ENCODE measurements around the gene C1QTNF4.
"Not testable (repeated sequence)": the region's sequence is repeated elsewhere in the genome, so short reads cannot be mapped to it uniquely, and the experiment has no call there.

Gene C1QTNF4

GRCh38 chr11:47553406-47553743 lies 40.8 kb downstream of the C1QTNF4 start:
- Histone ChIP-seq H3K27ac (ENCODE audit: low read depth in 2 of 2, low read length in 2 of 2) (peak overlapping the region; percentile 18 to 96), H3K9me3 (ENCODE audit: control insufficient read depth in 2 of 2, low read length in 2 of 2) (no peaks in the 10 kb centered on the region), H3K4me3 (ENCODE audit: low read length in 2 of 2) (peak overlapping the region; percentile 76 to 86), H3K27me3 (ENCODE audit: control insufficient read depth in 2 of 2, insufficient read depth in 2 of 2, low read length in 2 of 2) (no peaks in the 10 kb centered on the region), H3K4me1 (ENCODE audit: control insufficient read depth in 2 of 2, insufficient read depth in 2 of 2, low read length in 2 of 2) (peaks cover 14 to 20% of the 10 kb centered on the region in 2 donors), H3K9ac (ENCODE audit: low read depth in 1 of 2, low read length in 2 of 2) (peak overlapping the region; percentile 61 to 84), H3K36me3 (ENCODE audit: control insufficient read depth in 2 of 2, insufficient read depth in 2 of 2, low read length in 2 of 2) (no peaks in the 10 kb centered on the region)

GRCh38 chr11:47552566-47553405 lies 41.4 kb downstream of the C1QTNF4 start, which contains the start of gene CELF1:
TSS of gene CELF1 (minus strand) at chr11:47553132. CDS start at chr11:47499523, 53,609 bp downstream.
- Histone ChIP-seq H3K27ac (ENCODE audit: low read depth in 2 of 2, low read length in 2 of 2) (peak within 1 kb of the TSS; percentile 92 to 96), H3K27me3 (ENCODE audit: control insufficient read depth in 2 of 2, insufficient read depth in 2 of 2, low read length in 2 of 2) (no peaks in the 10 kb centered on the region), H3K4me1 (ENCODE audit: control insufficient read depth in 2 of 2, insufficient read depth in 2 of 2, low read length in 2 of 2) (peaks cover 14 to 20% of the 10 kb centered on the region in 2 donors), H3K9me3 (ENCODE audit: control insufficient read depth in 2 of 2, low read length in 2 of 2) (no peaks in the 10 kb centered on the region), H3K9ac (ENCODE audit: low read depth in 1 of 2, low read length in 2 of 2) (peak within 1 kb of the TSS; percentile 85 to 94), H3K36me3 (ENCODE audit: control insufficient read depth in 2 of 2, insufficient read depth in 2 of 2, low read length in 2 of 2) (no peaks in the 10 kb centered on the region), H3K4me3 (ENCODE audit: low read length in 2 of 2) (peak within 1 kb of the TSS; percentile 86 to 92)

GRCh38 chr11:47552056-47552565 lies 42.1 kb downstream of the C1QTNF4 start:
- H3K4me1 ChIP-seq (ENCODE audit: control insufficient read depth in 2 of 2, insufficient read depth in 2 of 2, low read length in 2 of 2), result peaks cover 14 to 22% of the 10 kb centered on the region in 2 donors
- H3K9ac ChIP-seq (ENCODE audit: low read depth in 1 of 2, low read length in 2 of 2), result peak overlapping the region; percentile 85 to 94
- no peaks in the 10 kb centered on the region for H3K36me3 ChIP-seq (ENCODE audit: control insufficient read depth in 2 of 2, insufficient read depth in 2 of 2, low read length in 2 of 2)
- H3K27me3 ChIP-seq (ENCODE audit: control insufficient read depth in 2 of 2, insufficient read depth in 2 of 2, low read length in 2 of 2), result no peaks in the 10 kb centered on the region
- H3K4me3 ChIP-seq (ENCODE audit: low read length in 2 of 2), result peak overlapping the region; percentile 86 to 92
- no peaks in the 10 kb centered on the region for H3K9me3 ChIP-seq (ENCODE audit: control insufficient read depth in 2 of 2, low read length in 2 of 2)
- H3K27ac ChIP-seq (ENCODE audit: low read depth in 2 of 2, low read length in 2 of 2), result peak overlapping the region; percentile 92 to 96

- peak overlapping the region in 1 of 2 donors; percentile 25 for H3K27ac ChIP-seq (ENCODE audit: low read depth in 2 of 2, low read length in 2 of 2)
These were observed 43.1 kb downstream of the C1QTNF4 start for GRCh38 chr11:47551086-47551485.

GRCh38 chr11:47550288-47551047 lies 43.7 kb downstream of the C1QTNF4 start:
- no peak overlapping the region for H3K9ac ChIP-seq (ENCODE audit: low read depth in 1 of 2, low read length in 2 of 2)

More at GRCh38 chr11:47551086-47551485, 43.1 kb downstream of the C1QTNF4 start:
- H3K4me3 ChIP-seq (ENCODE audit: low read length in 2 of 2), result peak overlapping the region; percentile 10 to 92
- H3K36me3 ChIP-seq (ENCODE audit: control insufficient read depth in 2 of 2, insufficient read depth in 2 of 2, low read length in 2 of 2), result no peaks in the 10 kb centered on the region
- no peak overlapping the region for H3K9ac ChIP-seq (ENCODE audit: low read depth in 1 of 2, low read length in 2 of 2)
- peaks cover 14 to 23% of the 10 kb centered on the region in 2 donors for H3K4me1 ChIP-seq (ENCODE audit: control insufficient read depth in 2 of 2, insufficient read depth in 2 of 2, low read length in 2 of 2)
- H3K9me3 ChIP-seq (ENCODE audit: control insufficient read depth in 2 of 2, low read length in 2 of 2), result no peaks in the 10 kb centered on the region
- no peaks in the 10 kb centered on the region for H3K27me3 ChIP-seq (ENCODE audit: control insufficient read depth in 2 of 2, insufficient read depth in 2 of 2, low read length in 2 of 2)

GRCh38 chr11:47546274-47546673 lies 47.9 kb downstream of the C1QTNF4 start:
- not testable (repeated sequence) for H3K36me3 ChIP-seq (ENCODE audit: control insufficient read depth in 2 of 2, insufficient read depth in 2 of 2, low read length in 2 of 2); H3K27me3 ChIP-seq (ENCODE audit: control insufficient read depth in 2 of 2, insufficient read depth in 2 of 2, low read length in 2 of 2); H3K9me3 ChIP-seq (ENCODE audit: control insufficient read depth in 2 of 2, low read length in 2 of 2); H3K27ac ChIP-seq (ENCODE audit: low read depth in 2 of 2, low read length in 2 of 2); H3K4me3 ChIP-seq (ENCODE audit: low read length in 2 of 2); H3K9ac ChIP-seq (ENCODE audit: low read depth in 1 of 2, low read length in 2 of 2)
- peaks cover 7 to 13% of the 10 kb centered on the region in 2 donors for H3K4me1 ChIP-seq (ENCODE audit: control insufficient read depth in 2 of 2, insufficient read depth in 2 of 2, low read length in 2 of 2)

More at GRCh38 chr11:47550288-47551047, 43.7 kb downstream of the C1QTNF4 start:
- Histone ChIP-seq H3K36me3 (ENCODE audit: control insufficient read depth in 2 of 2, insufficient read depth in 2 of 2, low read length in 2 of 2) (no peaks in the 10 kb centered on the region), H3K4me1 (ENCODE audit: control insufficient read depth in 2 of 2, insufficient read depth in 2 of 2, low read length in 2 of 2) (peaks cover 14 to 23% of the 10 kb centered on the region in 2 donors), H3K27me3 (ENCODE audit: control insufficient read depth in 2 of 2, insufficient read depth in 2 of 2, low read length in 2 of 2) (no peaks in the 10 kb centered on the region), H3K27ac (ENCODE audit: low read depth in 2 of 2, low read length in 2 of 2) (no peak overlapping the region), H3K9me3 (ENCODE audit: control insufficient read depth in 2 of 2, low read length in 2 of 2) (no peaks in the 10 kb centered on the region), H3K4me3 (ENCODE audit: low read length in 2 of 2) (peak overlapping the region in 1 of 2 donors; percentile 10)

- Histone ChIP-seq H3K27ac (ENCODE audit: low read depth in 2 of 2, low read length in 2 of 2) (no peak overlapping the region), H3K36me3 (ENCODE audit: control insufficient read depth in 2 of 2, insufficient read depth in 2 of 2, low read length in 2 of 2) (no peaks in the 10 kb centered on the region), H3K27me3 (ENCODE audit: control insufficient read depth in 2 of 2, insufficient read depth in 2 of 2, low read length in 2 of 2) (no peaks in the 10 kb centered on the region), H3K9ac (ENCODE audit: low read depth in 1 of 2, low read length in 2 of 2) (no peak overlapping the region), H3K9me3 (ENCODE audit: control insufficient read depth in 2 of 2, low read length in 2 of 2) (no peaks in the 10 kb centered on the region), H3K4me3 (ENCODE audit: low read length in 2 of 2) (no peak overlapping the region), H3K4me1 (ENCODE audit: control insufficient read depth in 2 of 2, insufficient read depth in 2 of 2, low read length in 2 of 2) (peaks cover 1 to 8% of the 10 kb centered on the region in 2 donors)
These were observed 48.9 kb downstream of the C1QTNF4 start for GRCh38 chr11:47545298-47545697.

GRCh38 chr11:47541070-47541469 lies 53.1 kb downstream of the C1QTNF4 start:
- peaks cover 9 to 13% of the 10 kb centered on the region in 2 donors for H3K4me1 ChIP-seq (ENCODE audit: control insufficient read depth in 2 of 2, insufficient read depth in 2 of 2, low read length in 2 of 2)

GRCh38 chr11:47539681-47540039 lies 54.6 kb downstream of the C1QTNF4 start:
- Histone ChIP-seq H3K9me3 (ENCODE audit: control insufficient read depth in 2 of 2, low read length in 2 of 2) (no peaks in the 10 kb centered on the region), H3K27ac (ENCODE audit: low read depth in 2 of 2, low read length in 2 of 2) (no peak overlapping the region), H3K36me3 (ENCODE audit: control insufficient read depth in 2 of 2, insufficient read depth in 2 of 2, low read length in 2 of 2) (no peaks in the 10 kb centered on the region), H3K27me3 (ENCODE audit: control insufficient read depth in 2 of 2, insufficient read depth in 2 of 2, low read length in 2 of 2) (no peaks in the 10 kb centered on the region), H3K9ac (ENCODE audit: low read depth in 1 of 2, low read length in 2 of 2) (no peak overlapping the region), H3K4me1 (ENCODE audit: control insufficient read depth in 2 of 2, insufficient read depth in 2 of 2, low read length in 2 of 2) (peaks cover 9 to 13% of the 10 kb centered on the region in 2 donors), H3K4me3 (ENCODE audit: low read length in 2 of 2) (no peak overlapping the region)

More at GRCh38 chr11:47541070-47541469, 53.1 kb downstream of the C1QTNF4 start:
- Histone ChIP-seq H3K27ac (ENCODE audit: low read depth in 2 of 2, low read length in 2 of 2) (no peak overlapping the region), H3K9me3 (ENCODE audit: control insufficient read depth in 2 of 2, low read length in 2 of 2) (no peaks in the 10 kb centered on the region), H3K36me3 (ENCODE audit: control insufficient read depth in 2 of 2, insufficient read depth in 2 of 2, low read length in 2 of 2) (no peaks in the 10 kb centered on the region), H3K9ac (ENCODE audit: low read depth in 1 of 2, low read length in 2 of 2) (no peak overlapping the region), H3K27me3 (ENCODE audit: control insufficient read depth in 2 of 2, insufficient read depth in 2 of 2, low read length in 2 of 2) (no peaks in the 10 kb centered on the region), H3K4me3 (ENCODE audit: low read length in 2 of 2) (no peak overlapping the region)
